Smooth muscle cell (in vitro differentiated cells): ENCODE measurements around the gene SNX4. TPM values are rescaled to one million over a fixed set of nuclear protein-coding genes. Genes with fewer than 3 reads are reported as not detected.
"Not testable (repeated sequence)": the region's sequence is repeated elsewhere in the genome, so short reads cannot be mapped to it uniquely, and the experiment has no call there.

Experiments
- DNase-seq: peaks from one replicate; lab custom pipeline; 2025; ENCODE audit not compliant: unreplicated experiment; lab: John Stamatoyannopoulos, UW
- H2AFZ ChIP-seq: fragments of 200-600 bp; sonication (generic); 2 replicates; pipeline ENCODE4 v1.6.0; 2016; ENCODE audit warnings: antibody characterized with exemption, low read depth, mild to moderate bottlenecking
- H3F3A ChIP-seq: fragments of 200-600 bp; sonication (generic); 2 replicates; pipeline ENCODE4 v1.6.0; 2017; ENCODE audit warnings: antibody characterized with exemption, low read depth
- H3K27ac ChIP-seq: fragments of 200-600 bp; sonication (generic); 2 replicates; pipeline ENCODE4 v1.5.1; 2016; ENCODE audit warnings: low read depth, mild to moderate bottlenecking
- H3K27me3 ChIP-seq: fragments of 200-600 bp; sonication (generic); 2 replicates; pipeline ENCODE4 v1.6.1; 2016; ENCODE audit warnings: low read depth, mild to moderate bottlenecking
- H3K36me3 ChIP-seq: fragments of 200-600 bp; sonication (generic); 2 replicates; pipeline ENCODE4 v1.5.1; 2016; ENCODE audit warnings: low read depth
- H3K4me1 ChIP-seq: fragments of 200-600 bp; sonication (generic); 2 replicates; pipeline ENCODE4 v1.5.1; 2016; ENCODE audit warnings: low read depth
- H3K4me2 ChIP-seq: fragments of 200-600 bp; sonication (generic); 2 replicates; pipeline ENCODE4 v1.6.0; 2016; ENCODE audit warnings: mild to moderate bottlenecking
- H3K4me3 ChIP-seq: fragments of 200-600 bp; sonication (generic); 2 replicates; pipeline ENCODE4 v1.5.1; 2016; ENCODE audit warnings: mild to moderate bottlenecking
- H3K79me2 ChIP-seq: fragments of 200-600 bp; sonication (generic); 2 replicates; pipeline ENCODE4 v1.6.0; 2016; ENCODE audit warnings: low read depth, mild to moderate bottlenecking
- H3K9ac ChIP-seq: fragments of 200-600 bp; sonication (generic); 2 replicates; pipeline ENCODE4 v1.6.0; 2016; ENCODE audit warnings: low read depth
- H3K9me3 ChIP-seq: fragments of 200-600 bp; sonication (generic); replicated peaks from 2 replicates; pipeline ENCODE4 v1.5.1; 2016; ENCODE audit warnings: low read depth
- H4K20me1 ChIP-seq: fragments of 200-600 bp; sonication (generic); 2 replicates; pipeline ENCODE4 v1.6.0; 2016; ENCODE audit warnings: low read depth
- WGBS: methylation state at CpG from one replicate; pipeline ENCODE4 v1.1.7; 2016; ENCODE audit warnings: low lambda C conversion rate; 5-methylcytosine and 5-hydroxymethylcytosine counted together
- polyA plus RNA-seq: library from polyadenylated mRNA; unstranded; fragments of >200 nt; fragmentation: Nextera tagmentation; extraction: Ambion mirVana; gene quantifications from 2 replicates; pipeline ENCODE4 v1.2.1, GENCODE V29; 2016
- total RNA-seq: library from RNA; depleted of rRNA; stranded (reverse); fragments of >200 nt; gene quantifications from 2 replicates; pipeline ENCODE4 v1.2.3, GENCODE V29; 2014
- TF ChIP-seq, protein P1 (sequence below): fragments of 200-600 bp; sonication (generic); IDR thresholded peaks from 2 replicates; pipeline ENCODE4 v1.5.1; 2017; ENCODE audit warnings: borderline replicate concordance, mild to moderate bottlenecking, antibody characterized with exemption; ENCODE audit not compliant: insufficient read depth, poor library complexity, severe bottlenecking

Gene SNX4
- total and polyA plus RNA-seq, 2 experiments from 2014 or later, result 24.6 to 32.3 TPM

DNA sequence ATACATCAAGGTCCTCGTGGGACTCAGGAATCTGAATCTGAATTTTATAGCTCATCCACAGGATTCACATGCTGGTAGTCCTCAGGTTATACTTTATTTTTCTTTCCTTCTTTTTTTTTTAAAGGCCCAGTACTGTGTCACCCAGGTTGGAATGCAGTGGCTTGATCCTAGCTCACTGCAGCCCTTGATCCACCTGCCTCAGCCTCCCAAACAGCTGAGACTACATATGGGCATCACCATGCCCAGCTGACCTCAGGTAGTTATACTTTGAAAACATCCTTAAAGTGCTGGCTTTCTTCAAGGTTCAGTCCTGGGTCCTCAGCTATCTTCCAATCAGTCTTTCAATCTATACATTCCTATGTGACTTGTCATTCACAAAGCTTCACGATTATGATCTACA is 38.2 kb downstream of the SNX4 start:
- Histone ChIP-seq H3K27ac (no peak overlapping the region), H3K4me2 (no peak overlapping the region), H3F3A (no peaks in the 10 kb centered on the region), H3K4me3 (no peak overlapping the region), H3K4me1 (no peaks in the 10 kb centered on the region), H2AFZ (no peak overlapping the region), H3K79me2 (peaks cover 7% of the 10 kb centered on the region), H3K36me3 (peaks cover under 1% of the 10 kb centered on the region), H3K9ac (no peak overlapping the region), H3K27me3 (no peaks in the 10 kb centered on the region), H4K20me1 (no peaks in the 10 kb centered on the region), H3K9me3 (no peaks in the 10 kb centered on the region)
- TF ChIP-seq, protein P1, sequence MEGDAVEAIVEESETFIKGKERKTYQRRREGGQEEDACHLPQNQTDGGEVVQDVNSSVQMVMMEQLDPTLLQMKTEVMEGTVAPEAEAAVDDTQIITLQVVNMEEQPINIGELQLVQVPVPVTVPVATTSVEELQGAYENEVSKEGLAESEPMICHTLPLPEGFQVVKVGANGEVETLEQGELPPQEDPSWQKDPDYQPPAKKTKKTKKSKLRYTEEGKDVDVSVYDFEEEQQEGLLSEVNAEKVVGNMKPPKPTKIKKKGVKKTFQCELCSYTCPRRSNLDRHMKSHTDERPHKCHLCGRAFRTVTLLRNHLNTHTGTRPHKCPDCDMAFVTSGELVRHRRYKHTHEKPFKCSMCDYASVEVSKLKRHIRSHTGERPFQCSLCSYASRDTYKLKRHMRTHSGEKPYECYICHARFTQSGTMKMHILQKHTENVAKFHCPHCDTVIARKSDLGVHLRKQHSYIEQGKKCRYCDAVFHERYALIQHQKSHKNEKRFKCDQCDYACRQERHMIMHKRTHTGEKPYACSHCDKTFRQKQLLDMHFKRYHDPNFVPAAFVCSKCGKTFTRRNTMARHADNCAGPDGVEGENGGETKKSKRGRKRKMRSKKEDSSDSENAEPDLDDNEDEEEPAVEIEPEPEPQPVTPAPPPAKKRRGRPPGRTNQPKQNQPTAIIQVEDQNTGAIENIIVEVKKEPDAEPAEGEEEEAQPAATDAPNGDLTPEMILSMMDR, result no peak
- no peak for DNase-seq
- WGBS, result 91% methylated on average over 2 of the region's 2 CpGs

GRCh38 chr3:125481375-125481759 is 38.6 kb downstream of the SNX4 start:
- not testable (repeated sequence) for H3K27me3 ChIP-seq, H3K79me2 ChIP-seq, H3K4me2 ChIP-seq, H2AFZ ChIP-seq, H3K9ac ChIP-seq, DNase-seq, H4K20me1 ChIP-seq, H3K4me3 ChIP-seq, H3K4me1 ChIP-seq, H3K36me3 ChIP-seq, H3K9me3 ChIP-seq, H3K27ac ChIP-seq, H3F3A ChIP-seq
- 84% methylated on average over 9 of the region's 9 CpGs for WGBS

GRCh38 chr3:125480656-125481374 is 39.2 kb downstream of the SNX4 start:
- TF ChIP-seq, protein P1, result no peak
- Histone ChIP-seq H3K27me3 (no peaks in the 10 kb centered on the region), H3K36me3 (peaks cover 6% of the 10 kb centered on the region), H2AFZ (no peak overlapping the region), H4K20me1 (no peaks in the 10 kb centered on the region), H3K4me1 (no peaks in the 10 kb centered on the region), H3K79me2 (peaks cover 7% of the 10 kb centered on the region), H3F3A (no peaks in the 10 kb centered on the region), H3K27ac (no peak overlapping the region), H3K9ac (no peak overlapping the region), H3K4me2 (no peak overlapping the region), H3K9me3 (no peaks in the 10 kb centered on the region), H3K4me3 (no peak overlapping the region)
- no peak for DNase-seq
- WGBS, result 88% methylated on average over 2 of the region's 2 CpGs

DNA sequence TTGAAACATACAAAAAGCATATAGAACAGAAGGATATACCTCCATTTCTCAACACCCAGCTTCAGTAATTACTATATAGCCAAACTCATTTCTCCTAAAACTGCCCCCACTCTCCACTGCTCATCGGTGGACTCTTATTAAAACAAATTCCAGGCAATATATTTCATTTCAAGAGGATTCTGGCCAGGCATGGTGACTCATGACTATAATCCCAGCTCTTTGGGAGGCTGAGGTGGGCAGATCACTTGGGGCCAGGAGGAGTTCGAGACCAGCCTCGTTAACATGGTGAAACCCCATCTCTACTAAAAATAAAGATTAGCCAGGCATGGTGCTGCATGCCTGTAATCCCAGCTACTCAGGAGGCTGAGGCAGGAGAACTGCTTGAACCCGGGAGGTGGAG is 40.9 kb downstream of the SNX4 start:
- Histone ChIP-seq H3K4me2 (no peak overlapping the region), H3F3A (no peaks in the 10 kb centered on the region), H3K4me1 (no peaks in the 10 kb centered on the region), H3K79me2 (peaks cover 7% of the 10 kb centered on the region), H3K9ac (no peak overlapping the region), H4K20me1 (no peaks in the 10 kb centered on the region), H3K9me3 (no peaks in the 10 kb centered on the region), H3K4me3 (no peak overlapping the region), H2AFZ (no peak overlapping the region), H3K36me3 (peaks cover 6% of the 10 kb centered on the region), H3K27ac (no peak overlapping the region), H3K27me3 (no peaks in the 10 kb centered on the region)
- DNase-seq, result no peak
- 76% methylated on average over 4 of the region's 4 CpGs for whole genome bisulfite sequencing
- TF ChIP-seq, protein P1, result no peak
